NCI-H1417 treated with DMSO at 0.1 percent for 48 hours (cell line): ENCODE data around the gene TRMT13.
A peak's percentile ranks its signal among the peaks of the same experiment; 100 is the strongest.

Experiments
- DNase-seq: peaks from one replicate; lab custom pipeline; 2025; lab: John Stamatoyannopoulos, UW

Gene TRMT13, protein sequence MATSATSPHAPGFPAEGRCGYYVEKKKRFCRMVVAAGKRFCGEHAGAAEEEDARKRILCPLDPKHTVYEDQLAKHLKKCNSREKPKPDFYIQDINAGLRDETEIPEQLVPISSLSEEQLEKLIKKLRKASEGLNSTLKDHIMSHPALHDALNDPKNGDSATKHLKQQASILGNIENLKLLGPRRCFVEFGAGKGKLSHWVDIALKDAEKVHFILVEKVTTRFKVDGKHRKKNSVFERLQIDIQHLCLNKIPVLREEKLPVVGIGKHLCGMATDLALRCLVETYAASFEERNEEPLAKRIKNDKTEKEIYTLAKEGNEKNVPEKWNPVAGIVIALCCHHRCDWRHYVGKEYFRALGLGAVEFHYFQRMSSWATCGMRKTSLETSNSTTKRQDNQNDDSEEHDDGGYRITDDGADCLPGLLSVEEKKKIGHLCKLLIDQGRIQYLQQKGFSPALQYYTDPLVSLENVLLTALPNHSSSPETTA

DNA sequence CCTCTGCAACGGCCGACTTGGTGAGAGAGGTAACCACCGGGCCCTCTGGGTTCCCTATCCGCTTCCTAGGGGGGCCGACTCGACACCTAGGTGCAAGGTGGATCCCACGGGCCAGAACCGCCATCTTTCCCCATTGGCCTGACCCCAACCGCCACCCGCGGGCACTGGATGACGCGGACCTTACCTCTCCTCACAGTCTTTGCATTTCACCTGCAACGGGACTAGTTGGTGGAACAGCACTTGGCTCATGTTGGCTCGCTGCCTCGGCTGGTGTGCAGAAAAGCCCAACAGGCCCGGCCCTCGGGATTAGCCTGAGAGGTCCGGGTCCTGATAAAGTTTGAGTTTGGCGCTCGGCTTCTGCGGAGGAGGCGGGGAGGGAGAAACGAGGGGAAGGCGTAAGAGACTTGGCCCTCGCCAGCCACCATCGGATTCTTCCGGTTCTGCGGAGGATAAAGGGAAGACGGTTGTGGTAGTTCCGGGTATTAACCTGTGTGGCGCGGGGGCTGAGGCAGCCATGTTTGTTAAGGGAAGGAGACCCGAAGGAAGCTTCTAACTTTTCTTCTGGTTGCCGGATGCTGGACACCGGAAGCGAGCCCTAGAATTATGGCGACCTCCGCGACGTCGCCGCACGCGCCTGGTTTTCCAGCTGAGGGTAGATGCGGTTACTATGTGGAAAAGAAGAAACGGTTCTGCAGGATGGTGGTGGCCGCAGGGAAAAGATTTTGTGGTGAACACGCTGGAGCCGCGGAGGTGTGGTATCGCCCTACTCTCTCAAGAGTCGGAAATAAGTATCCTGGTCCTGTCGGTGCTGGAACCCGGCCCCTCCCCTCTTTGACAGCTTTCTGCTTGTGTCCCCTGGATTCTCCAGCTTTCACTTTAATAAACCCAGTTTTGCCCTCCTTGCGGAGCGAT lies at the start of gene TRMT13, which contains the start of gene SASS6:
Gene TRMT13 (plus strand): TSS at position 598 of the 912 bp plus-strand sequence. CDS start 6 bp downstream, at position 604.
Gene SASS6 (minus strand): TSS at position 365 of the 912 bp plus-strand sequence. CDS start 116 bp downstream, at position 249.
- peak; percentile 82 for DNase-seq

DNA sequence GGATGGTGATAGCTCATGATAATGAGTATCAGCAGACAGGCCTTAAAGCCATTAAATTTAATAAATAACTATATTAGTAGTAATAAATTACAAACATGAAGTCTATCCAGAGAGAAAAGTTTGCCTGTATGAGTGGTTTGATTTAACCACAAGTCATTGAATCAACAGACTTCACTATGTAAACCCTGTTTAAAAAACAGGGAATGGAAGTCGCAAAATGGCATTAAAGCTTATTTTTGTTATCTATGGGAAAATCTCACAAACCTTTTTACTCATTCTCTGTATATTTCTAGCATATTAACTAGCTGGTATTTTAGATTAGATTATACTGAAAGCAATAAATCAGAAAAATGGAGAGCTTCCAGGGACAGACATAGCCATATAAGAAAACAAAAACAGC lies 45.6 kb upstream of the TRMT13 start:
- DNase-seq, result no peak

DNA sequence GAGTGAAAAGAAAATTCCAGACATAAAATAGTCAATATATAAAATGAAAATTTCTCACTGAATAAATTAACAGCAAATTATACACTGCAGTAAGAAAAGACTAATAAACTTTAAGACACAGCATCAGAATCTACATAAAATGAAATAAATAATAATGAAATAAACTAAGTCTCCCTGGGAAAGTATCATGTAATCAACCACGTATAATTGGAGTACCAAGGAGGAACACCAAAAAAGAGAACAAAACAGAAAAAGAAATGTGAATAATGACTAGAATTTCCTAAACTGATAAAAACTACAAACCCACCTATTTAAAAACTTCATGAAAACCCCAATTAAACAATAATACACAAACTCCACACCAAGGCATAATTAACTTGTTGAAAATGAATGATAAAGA lies 43.9 kb upstream of the TRMT13 start:
- DNase-seq, result no peak

DNA sequence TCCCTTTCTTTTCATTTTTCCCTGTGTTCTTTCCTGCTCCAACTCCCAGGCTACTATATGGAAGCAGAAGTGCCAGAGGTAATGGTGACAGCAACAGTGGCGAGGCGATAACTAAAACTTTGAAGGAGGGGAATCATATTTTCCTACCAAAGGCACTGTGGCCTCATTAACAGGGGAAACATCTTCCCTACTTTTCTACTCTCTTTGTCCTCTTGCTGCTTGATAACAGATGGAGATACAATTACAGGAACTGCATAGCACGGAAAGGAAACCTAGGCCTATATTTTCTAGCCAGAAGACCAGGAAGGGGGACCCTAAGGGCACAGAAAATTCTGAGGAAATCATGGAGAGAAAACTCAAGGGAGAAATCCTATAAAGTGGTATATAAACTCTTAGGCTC lies 42.5 kb upstream of the TRMT13 start:
- DNase-seq, result no peak

DNA sequence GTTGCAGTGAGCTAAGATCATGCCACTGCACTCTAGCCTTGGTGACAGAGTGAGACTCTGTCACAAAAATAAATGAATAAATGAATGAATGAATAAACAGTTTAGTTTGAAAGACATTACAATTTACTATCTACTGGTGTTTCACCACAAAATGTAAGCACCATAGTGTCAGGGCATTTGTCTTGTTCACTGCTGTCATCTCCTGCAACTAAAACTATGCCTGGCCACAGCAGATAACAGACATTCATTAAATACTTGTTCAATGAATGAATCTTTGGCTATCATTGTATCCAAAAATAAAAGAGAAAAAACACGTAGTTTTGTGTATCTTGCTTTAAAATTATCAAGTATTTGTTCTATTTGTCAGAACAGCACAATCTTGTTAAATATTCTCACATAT lies 32.8 kb upstream of the TRMT13 start:
- DNase-seq, result no peak

DNA sequence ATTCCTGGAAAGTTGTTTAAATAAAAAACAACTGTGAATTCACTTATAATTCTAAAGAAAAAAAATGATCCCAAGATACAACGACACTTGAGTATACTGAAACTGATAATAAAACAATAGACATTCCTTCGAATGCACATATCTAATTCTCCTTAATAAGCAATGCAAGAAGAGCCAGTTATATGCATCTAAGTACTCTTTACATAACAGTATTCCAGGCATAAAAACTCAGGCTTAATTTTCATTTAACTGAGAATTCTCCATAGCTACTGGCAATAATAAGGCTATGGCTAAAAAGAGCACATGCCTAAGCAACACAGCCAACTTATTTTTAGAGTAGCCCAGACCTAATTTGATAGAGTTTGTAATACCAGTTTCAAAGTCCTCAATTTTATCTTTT lies 31.4 kb upstream of the TRMT13 start:
- DNase-seq, result no peak

DNA sequence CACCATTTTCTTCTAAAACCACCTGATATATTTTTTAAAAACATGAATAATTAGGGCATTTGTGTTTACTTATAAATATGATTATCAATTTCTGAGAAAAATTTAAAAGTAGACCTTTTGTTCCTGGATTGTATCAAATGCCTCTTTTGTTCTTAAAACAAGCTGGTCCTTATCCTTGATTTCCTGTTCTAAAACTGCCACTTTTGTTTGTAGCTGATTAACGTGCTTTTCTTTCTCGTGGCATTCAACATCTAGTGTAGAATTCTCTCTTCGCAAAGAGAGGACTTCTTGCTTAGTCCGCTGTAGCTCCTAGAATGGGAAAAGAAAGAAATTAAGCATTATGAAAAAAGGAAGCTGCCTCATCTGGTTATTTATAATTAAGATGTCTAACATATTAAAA lies 25.3 kb upstream of the TRMT13 start:
- DNase-seq, result no peak

DNA sequence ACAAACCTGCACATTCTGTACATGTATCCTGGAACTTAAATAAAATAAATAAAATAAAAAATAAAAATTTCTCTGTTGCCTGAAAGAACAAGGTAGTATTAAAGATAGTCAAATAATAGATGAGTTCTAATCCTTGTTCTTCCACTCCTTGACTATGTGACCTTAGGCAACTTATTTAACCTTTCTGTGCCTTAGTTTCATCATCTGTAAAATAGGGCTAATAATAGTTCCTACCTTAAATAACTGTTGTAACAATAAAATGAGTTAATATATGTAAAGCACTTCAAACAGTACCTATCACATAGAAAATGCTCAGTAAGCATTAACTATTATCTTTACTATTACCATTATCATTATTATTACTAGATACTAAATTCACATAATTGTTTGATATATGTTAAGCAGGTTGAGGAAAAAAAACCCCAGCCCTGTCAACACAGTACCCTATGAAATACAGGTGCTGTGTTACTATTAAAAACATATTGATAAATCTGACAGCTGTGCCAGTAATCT lies 23.4 kb upstream of the TRMT13 start:
- no peak for DNase-seq

DNA sequence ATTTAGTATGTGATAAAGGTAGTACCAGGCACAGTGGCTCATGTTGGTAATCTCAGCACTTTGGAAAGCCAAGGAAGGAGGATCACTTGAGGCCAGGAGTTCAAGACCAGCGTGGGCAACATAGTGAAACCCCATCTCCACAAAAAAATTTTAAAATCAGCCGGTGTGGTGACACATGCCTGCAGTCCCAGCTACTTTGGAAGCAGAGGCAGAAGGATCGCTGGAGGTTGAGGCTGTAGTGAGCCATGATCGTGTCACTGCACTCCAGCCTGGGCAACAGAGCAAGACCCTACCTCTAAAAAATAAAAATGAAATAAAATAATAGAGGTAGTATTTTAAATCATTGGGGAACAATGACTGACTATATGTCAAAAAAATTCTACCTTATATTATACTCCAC lies 17.4 kb upstream of the TRMT13 start:
- DNase-seq, result no peak

DNA sequence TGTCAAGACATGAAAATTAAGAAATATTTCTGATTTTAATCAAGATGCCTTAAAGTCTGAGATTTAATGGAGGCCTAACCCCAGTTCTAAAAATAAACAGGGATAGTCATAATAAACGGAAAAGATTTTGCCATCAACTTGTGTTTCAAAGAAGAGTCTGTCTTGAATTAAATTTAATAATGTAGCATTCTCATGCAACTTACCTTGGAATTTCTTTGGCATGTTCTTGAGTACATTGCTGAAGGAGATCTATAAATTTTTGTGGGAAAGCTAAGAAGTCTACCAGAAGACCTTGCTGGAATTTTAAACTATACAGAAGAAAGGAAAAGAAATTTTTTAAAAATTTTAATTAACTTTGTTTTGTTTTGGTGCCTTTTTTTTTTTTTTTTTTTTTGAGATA lies 10.8 kb upstream of the TRMT13 start:
- no peak for DNase-seq

DNA sequence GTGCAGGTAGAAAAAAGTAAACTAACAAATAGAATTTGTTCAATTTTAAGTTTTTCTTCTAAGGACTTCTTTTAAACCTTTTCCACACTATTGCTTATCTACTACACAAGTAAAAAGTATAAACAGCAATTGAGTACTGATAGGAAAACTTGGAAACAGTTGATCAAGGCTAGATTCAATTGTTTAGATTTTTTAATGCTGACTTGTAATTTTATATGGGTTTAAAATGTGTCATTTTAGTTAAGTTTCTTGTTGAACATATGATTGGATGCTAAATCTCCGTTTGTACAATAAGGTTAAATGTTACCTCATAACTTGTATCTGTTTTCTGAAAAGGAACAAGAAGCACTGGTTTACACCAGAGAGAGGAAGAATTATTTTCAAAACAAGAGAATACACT lies 5.7 kb upstream of the TRMT13 start:
- no peak for DNase-seq

DNA sequence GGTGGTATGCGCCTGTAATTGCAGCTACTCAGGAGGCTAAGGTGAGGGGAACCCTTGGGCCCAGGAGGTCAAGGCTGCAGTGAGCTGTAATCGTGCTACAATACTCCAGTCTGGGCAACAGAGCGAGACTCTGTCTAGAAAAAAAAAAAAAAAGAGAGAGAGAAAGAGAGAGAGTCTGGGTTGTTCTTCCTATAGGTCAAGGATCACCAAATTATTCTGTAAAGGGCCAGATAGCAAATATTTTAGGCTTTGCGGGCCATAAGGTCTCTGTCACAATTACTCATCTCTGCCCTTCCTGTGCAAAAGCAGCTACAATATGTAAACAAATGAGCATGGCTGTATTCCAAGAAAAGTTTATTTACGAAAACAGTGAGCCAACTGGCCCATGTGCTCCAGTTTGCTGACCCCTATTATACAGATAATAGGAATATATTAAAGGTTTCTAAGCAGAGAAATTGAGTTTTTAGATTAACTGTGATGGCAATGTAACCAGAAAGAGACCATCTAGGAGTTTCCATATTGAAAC lies 2.3 kb upstream of the TRMT13 start:
- DNase-seq, result no peak

DNA sequence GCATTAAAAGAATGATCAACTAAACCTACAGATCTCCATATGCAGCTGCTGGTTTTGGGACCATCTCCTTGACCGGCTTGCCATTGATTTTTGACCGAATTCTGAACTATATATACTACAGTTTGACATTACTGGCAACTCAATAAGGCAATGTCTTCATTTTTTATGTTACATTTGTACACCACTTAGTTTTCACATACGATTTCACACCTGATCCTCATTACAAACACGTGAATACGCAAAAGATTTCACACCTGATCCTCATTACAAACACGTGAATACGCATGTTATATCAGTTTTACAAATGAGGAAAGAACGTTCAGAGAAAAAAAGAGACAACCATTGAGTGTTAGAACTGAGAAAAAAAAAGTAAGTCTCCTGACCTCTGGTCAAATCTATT lies 1.3 kb upstream of the TRMT13 start:
- DNase-seq, result no peak

DNA sequence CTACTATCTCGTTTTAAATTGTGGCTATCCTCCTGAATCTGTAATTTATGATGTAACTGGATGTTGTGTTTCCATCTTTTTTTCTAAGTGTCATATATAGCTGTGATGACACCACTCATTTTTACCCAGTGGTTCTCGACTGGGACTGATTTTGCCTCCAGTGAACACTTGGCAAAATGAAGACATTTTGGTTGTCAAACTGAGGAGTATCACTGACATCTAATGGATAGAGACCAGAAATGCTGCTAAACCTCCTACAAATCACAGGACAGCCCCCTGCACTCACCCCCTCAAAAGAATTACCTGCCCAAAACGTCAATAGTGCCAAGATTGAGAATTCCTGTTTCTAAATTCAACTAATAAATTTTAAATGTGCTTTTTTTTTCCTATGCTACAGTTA lies 1.9 kb downstream of the TRMT13 start:
- DNase-seq, result no peak

DNA sequence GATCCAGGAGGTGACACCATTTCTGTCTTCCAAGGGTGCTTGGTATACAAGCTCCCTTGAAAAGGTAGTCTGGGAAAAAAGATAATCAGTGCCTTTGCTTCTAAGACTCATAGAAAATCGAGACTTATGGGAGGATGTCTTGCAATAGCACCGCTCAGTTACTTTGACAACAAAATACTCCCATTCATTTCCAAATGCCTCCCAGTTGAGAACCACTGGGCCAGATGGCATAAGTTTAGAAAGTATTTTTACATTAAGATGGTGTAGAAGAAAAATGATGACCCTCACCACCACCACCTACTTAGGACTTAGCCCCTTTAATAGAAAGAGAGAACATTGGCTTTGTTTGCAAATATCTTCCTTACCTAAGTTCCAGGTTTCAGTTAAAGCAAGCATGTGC lies 4.6 kb downstream of the TRMT13 start:
- no peak for DNase-seq

DNA sequence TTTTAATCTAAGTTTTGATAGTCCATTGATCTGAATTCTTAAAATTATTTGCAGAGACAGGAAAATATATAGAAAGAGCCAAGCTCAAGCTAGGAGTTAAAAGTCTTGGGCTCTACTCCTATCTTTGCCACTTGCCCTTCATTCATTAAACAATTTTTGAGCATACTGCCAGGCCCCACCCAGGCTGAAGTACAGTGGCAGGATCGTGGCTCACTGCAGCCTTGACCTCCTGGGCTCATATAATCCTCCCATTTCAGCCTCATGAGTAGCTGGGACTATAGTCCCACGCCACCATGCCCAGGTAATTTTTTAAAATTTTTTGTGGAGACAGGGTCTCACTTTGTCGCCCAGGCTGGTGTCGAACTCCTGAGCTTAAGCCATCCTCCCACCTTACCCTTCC lies 8.2 kb downstream of the TRMT13 start:
- no peak for DNase-seq

DNA sequence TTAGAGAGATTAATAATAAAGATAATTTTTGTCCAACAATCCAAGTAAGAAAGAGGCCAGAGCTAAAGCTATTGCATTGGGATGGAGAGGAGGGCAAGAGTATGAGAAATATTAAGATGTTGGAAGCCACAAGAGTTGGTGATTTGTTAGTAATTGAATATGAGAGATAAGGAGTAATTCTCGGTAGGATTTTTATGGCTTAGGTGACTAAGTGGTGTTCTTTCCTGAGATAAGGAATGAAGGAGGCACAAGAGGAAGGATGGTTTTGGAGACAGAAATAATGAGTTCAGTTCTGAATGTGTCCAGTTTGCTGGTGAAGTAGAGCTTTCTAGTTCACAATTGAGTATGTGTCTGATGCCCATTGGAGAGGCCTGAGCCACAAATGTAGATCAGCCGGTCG lies 9.4 kb downstream of the TRMT13 start:
- DNase-seq, result no peak

DNA sequence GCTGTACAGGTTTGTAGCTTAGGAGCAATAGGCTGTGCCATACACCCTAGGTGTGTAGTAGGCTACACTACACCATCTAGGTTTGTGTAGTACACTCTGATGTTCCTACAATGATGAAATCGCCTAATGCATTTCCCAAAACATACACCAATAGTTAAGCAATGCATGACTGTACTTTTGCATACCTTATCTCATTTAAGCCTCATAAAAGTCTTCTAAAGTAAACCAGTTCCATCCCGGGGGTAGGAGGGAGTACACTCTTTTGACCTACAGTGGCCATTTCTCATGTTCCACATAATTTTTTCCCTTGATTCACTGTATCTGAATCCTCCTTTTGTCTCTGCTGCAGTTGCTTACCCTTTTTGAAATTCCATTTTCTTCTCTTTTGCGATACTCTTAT lies 12.2 kb downstream of the TRMT13 start:
- DNase-seq, result no peak

DNA sequence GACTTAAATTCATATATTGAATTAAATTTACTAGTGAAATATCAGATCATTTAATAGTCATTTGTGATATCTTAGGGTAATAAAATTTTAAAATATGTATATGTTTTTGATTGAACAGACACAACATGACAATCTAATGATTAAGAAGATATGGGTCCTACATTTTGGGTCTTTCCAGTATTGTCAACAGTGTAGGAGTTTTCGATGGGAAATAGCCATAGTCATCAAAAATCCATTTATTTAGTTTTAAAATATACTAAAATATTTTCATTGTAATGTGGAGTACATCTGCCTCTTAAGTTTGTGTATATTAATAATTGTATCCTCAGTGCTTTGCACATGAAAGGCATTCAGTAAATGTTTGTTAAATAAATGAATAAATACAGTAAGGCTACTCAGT lies 14.0 kb downstream of the TRMT13 start:
- no peak for DNase-seq

DNA sequence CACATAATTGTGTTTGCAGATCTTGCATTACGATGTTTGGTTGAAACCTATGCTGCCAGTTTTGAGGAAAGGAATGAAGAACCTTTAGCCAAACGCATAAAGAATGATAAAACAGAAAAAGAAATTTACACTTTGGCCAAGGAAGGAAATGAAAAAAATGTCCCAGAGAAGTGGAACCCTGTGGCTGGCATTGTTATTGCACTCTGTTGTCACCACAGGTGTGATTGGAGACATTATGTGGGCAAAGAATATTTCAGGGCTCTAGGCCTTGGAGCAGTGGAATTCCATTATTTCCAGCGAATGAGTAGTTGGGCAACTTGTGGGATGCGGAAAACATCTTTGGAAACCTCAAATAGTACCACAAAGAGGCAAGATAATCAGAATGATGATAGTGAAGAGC lies 14.9 kb downstream of the TRMT13 start:
- DNase-seq, result no peak

DNA sequence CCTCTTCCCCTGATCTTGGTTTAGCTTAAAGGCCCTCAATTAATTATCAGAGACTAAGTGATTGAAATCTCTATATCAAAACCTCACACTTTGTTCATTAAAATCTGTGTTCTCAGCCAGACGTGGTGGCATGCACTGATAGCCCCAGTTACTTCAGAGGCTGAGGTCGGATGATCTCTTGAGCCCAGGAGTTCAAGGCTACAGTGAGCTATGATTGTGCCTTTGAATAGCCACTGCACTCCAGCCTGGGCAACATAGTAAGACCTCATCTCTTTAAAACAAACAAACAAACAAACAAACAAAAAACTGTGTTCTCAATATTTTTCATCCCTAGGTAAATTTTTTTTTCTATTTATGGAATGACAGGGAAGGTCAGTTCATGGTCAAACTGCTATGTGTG lies 18.7 kb downstream of the TRMT13 start:
- DNase-seq, result no peak

DNA sequence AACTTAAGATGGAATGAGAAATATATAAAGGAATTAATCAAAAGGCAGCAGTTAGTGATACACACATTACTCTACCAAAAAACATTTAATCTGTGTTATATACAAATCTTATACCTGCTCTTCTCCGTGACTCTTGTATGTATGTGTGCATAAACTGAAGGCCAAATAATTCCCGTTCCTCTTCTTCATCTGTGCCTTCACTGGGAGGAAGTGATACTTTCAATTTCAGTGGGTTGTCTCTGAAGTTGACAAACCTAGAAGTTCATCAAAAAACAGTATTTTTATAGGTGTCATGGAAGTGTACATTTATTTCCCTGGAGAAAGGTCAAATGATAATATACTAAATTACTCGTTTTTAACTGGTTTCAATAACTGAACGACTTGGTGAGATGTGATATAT lies 19.3 kb downstream of the TRMT13 start:
- DNase-seq, result no peak

DNA sequence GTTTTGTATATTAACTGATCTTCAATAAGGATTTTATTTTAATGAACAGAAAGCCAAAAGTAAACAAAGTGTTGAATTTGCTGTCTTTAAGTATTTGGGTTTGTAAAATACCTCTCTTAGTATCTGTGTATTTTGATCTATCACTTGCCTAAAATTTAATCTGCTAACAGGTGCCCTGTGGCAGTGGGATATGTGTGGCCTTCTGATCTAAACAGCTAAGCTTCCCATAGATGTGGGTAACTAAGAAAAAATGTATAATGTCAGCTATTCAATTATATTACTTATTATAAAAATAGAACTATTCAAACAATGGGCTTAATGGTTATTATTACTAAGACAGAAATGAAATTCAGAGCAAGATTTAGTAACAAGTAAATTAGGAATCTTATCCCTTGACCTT lies 29.9 kb downstream of the TRMT13 start:
- no peak for DNase-seq
